ENCODE data around the gene ZNF789. TPM values are rescaled to one million over a fixed set of nuclear protein-coding genes. Genes with fewer than 3 reads are reported as not detected.

ZNF789 gene
- polyA plus RNA-seq (2013, experiment 1 of 2): 9.5 TPM
- polyA plus RNA-seq (2013, experiment 2 of 2): 10.7 TPM

- Histone ChIP-seq H3K36me3 (replicated peaks in 1 of 2; ENCODE audit: control insufficient read depth in 2 of 2, insufficient read depth in 2 of 2, low read length in 2 of 2) (peaks cover 6 to 15% of the 10 kb centered on the region in 2 donors), H3K27me3 (ENCODE audit: control insufficient read depth in 3 of 3, insufficient read depth in 3 of 3, low read depth in 1 of 3, low read length in 3 of 3) (peaks cover 0 to 3% (median 0%) of the 10 kb centered on the region in 3 experiments), H2BK5ac (ENCODE audit: low read length) (no peak within 1 kb of the TSS), H3K27ac (replicated peaks; ENCODE audit: low read length) (peak within 1 kb of the TSS; percentile 66), H3K18ac (ENCODE audit: low read length) (peak within 1 kb of the TSS; percentile 82), H3K14ac (ENCODE audit: low read length) (no peak within 1 kb of the TSS), H2BK12ac (ENCODE audit: low read length) (no peak within 1 kb of the TSS), H2BK120ac (ENCODE audit: low read depth, low read length) (no peak within 1 kb of the TSS), H2AK5ac (ENCODE audit: low read depth, low read length) (no peak within 1 kb of the TSS), H3K9ac (ENCODE audit: low read depth, low read length, poor library complexity) (peak within 1 kb of the TSS; percentile 91), H3K4me3 (ENCODE audit: low read length in 2 of 2) (peak within 1 kb of the TSS; percentile 74 to 95), H3K4me2 (ENCODE audit: insufficient read depth, low read length, poor library complexity, severe bottlenecking) (peak within 1 kb of the TSS; percentile 81), H3K79me1 (ENCODE audit: low read depth, low read length) (no peaks in the 10 kb centered on the region), H3K23ac (ENCODE audit: low read depth, low read length, poor library complexity) (peak within 1 kb of the TSS; percentile 59), H2BK15ac (ENCODE audit: low read length) (no peak within 1 kb of the TSS), H3K4ac (ENCODE audit: low read length) (no peak within 1 kb of the TSS), H4K91ac (ENCODE audit: low read depth, low read length, poor library complexity) (no peak within 1 kb of the TSS), H3K9me3 (replicated peaks in 1 of 2; ENCODE audit: control insufficient read depth in 2 of 2, insufficient read depth in 1 of 2, low read depth in 1 of 2, low read length in 2 of 2) (no peaks in the 10 kb centered on the region), H4K8ac (ENCODE audit: low read depth, low read length) (no peak within 1 kb of the TSS), H2AFZ (ENCODE audit: low read length) (peak within 1 kb of the TSS; percentile 90), H3K4me1 (ENCODE audit: control insufficient read depth in 2 of 2, insufficient read depth in 1 of 2, low read depth in 1 of 2, low read length in 2 of 2) (peaks cover 0 to 2% of the 10 kb centered on the region in 2 donors)
- DNase-seq (ENCODE audit: low spot score): peak; percentile 94
- WGBS, 2 donors (ENCODE audit: extremely low coverage in 2 of 2, insufficient read length in 2 of 2, insufficient replicate concordance in 1 of 2): no CpG with 5 or more reads among the region's 56 CpGs
Observed at GRCh38 chr7:99472561-99473314, at the start of gene ZNF789. Gene ZNF789 (plus strand): TSS chr7:99472890. CDS start chr7:99476457, 3,567 bp downstream.

- H3K27ac ChIP-seq (replicated peaks; ENCODE audit: low read length): no peak overlapping the region
- WGBS, 2 donors (ENCODE audit: extremely low coverage in 2 of 2, insufficient read length in 2 of 2, insufficient replicate concordance in 1 of 2): no CpG with 5 or more reads among the region's 24 CpGs
- H3K79me1 ChIP-seq (ENCODE audit: low read depth, low read length): peaks cover 3% of the 10 kb centered on the region
- no peak for DNase-seq (ENCODE audit: low spot score)
- H3K27me3 ChIP-seq (ENCODE audit: control insufficient read depth in 3 of 3, insufficient read depth in 3 of 3, low read depth in 1 of 3, low read length in 3 of 3): no peaks in the 10 kb centered on the region
- no peak overlapping the region for H2BK15ac ChIP-seq (ENCODE audit: low read length)
- no peak overlapping the region for H2BK5ac ChIP-seq (ENCODE audit: low read length)
- no peak overlapping the region for H2BK12ac ChIP-seq (ENCODE audit: low read length)
- H2AK5ac ChIP-seq (ENCODE audit: low read depth, low read length): no peak overlapping the region
- H2BK120ac ChIP-seq (ENCODE audit: low read depth, low read length): no peak overlapping the region
- no peaks in the 10 kb centered on the region for H3K4me1 ChIP-seq (ENCODE audit: control insufficient read depth in 2 of 2, insufficient read depth in 1 of 2, low read depth in 1 of 2, low read length in 2 of 2)
- H3K4me2 ChIP-seq (ENCODE audit: insufficient read depth, low read length, poor library complexity, severe bottlenecking): no peak overlapping the region
- H3K4ac ChIP-seq (ENCODE audit: low read length): no peak overlapping the region
- no peak overlapping the region for H3K14ac ChIP-seq (ENCODE audit: low read length)
- no peak overlapping the region for H3K23ac ChIP-seq (ENCODE audit: low read depth, low read length, poor library complexity)
- peaks cover 44 to 75% of the 10 kb centered on the region in 2 donors for H3K36me3 ChIP-seq (replicated peaks in 1 of 2; ENCODE audit: control insufficient read depth in 2 of 2, insufficient read depth in 2 of 2, low read length in 2 of 2)
- H2AFZ ChIP-seq (ENCODE audit: low read length): no peak overlapping the region
- no peaks in the 10 kb centered on the region for H3K9me3 ChIP-seq (replicated peaks in 1 of 2; ENCODE audit: control insufficient read depth in 2 of 2, insufficient read depth in 1 of 2, low read depth in 1 of 2, low read length in 2 of 2)
- no peak overlapping the region for H3K4me3 ChIP-seq (ENCODE audit: low read length in 2 of 2)
- H3K9ac ChIP-seq (ENCODE audit: low read depth, low read length, poor library complexity): no peak overlapping the region
- H3K18ac ChIP-seq (ENCODE audit: low read length): no peak overlapping the region
- H4K8ac ChIP-seq (ENCODE audit: low read depth, low read length): no peak overlapping the region
- no peak overlapping the region for H4K91ac ChIP-seq (ENCODE audit: low read depth, low read length, poor library complexity)
Observed at GRCh38 chr7:99424932-99425730, 47.6 kb upstream of the ZNF789 start.

GRCh38 chr7:99428972-99429566, 43.6 kb upstream of the ZNF789 start:
- Histone ChIP-seq H2BK120ac (ENCODE audit: low read depth, low read length) (no peak overlapping the region), H3K9ac (ENCODE audit: low read depth, low read length, poor library complexity) (no peak overlapping the region), H2AFZ (ENCODE audit: low read length) (no peak overlapping the region), H2BK15ac (ENCODE audit: low read length) (no peak overlapping the region), H3K4me3 (ENCODE audit: low read length in 2 of 2) (no peak overlapping the region), H3K4me1 (ENCODE audit: control insufficient read depth in 2 of 2, insufficient read depth in 1 of 2, low read depth in 1 of 2, low read length in 2 of 2) (no peaks in the 10 kb centered on the region), H3K4me2 (ENCODE audit: insufficient read depth, low read length, poor library complexity, severe bottlenecking) (no peak overlapping the region), H3K36me3 (replicated peaks in 1 of 2; ENCODE audit: control insufficient read depth in 2 of 2, insufficient read depth in 2 of 2, low read length in 2 of 2) (peaks cover 50 to 76% of the 10 kb centered on the region in 2 donors), H2BK5ac (ENCODE audit: low read length) (no peak overlapping the region), H2AK5ac (ENCODE audit: low read depth, low read length) (no peak overlapping the region), H4K8ac (ENCODE audit: low read depth, low read length) (peak overlapping the region; percentile 17), H2BK12ac (ENCODE audit: low read length) (no peak overlapping the region), H4K91ac (ENCODE audit: low read depth, low read length, poor library complexity) (no peak overlapping the region), H3K14ac (ENCODE audit: low read length) (no peak overlapping the region), H3K9me3 (replicated peaks in 1 of 2; ENCODE audit: control insufficient read depth in 2 of 2, insufficient read depth in 1 of 2, low read depth in 1 of 2, low read length in 2 of 2) (no peaks in the 10 kb centered on the region), H3K4ac (ENCODE audit: low read length) (no peak overlapping the region), H3K79me1 (ENCODE audit: low read depth, low read length) (peaks cover 4% of the 10 kb centered on the region), H3K18ac (ENCODE audit: low read length) (no peak overlapping the region), H3K27me3 (ENCODE audit: control insufficient read depth in 3 of 3, insufficient read depth in 3 of 3, low read depth in 1 of 3, low read length in 3 of 3) (no peaks in the 10 kb centered on the region), H3K23ac (ENCODE audit: low read depth, low read length, poor library complexity) (no peak overlapping the region), H3K27ac (replicated peaks; ENCODE audit: low read length) (no peak overlapping the region)
- no peak for DNase-seq (ENCODE audit: low spot score)
- WGBS, 2 donors (ENCODE audit: extremely low coverage in 2 of 2, insufficient read length in 2 of 2, insufficient replicate concordance in 1 of 2): no CpG with 5 or more reads among the region's 10 CpGs

- WGBS, 2 donors (ENCODE audit: extremely low coverage in 2 of 2, insufficient read length in 2 of 2, insufficient replicate concordance in 1 of 2): no CpG with 5 or more reads among the region's 8 CpGs
- H2BK5ac ChIP-seq (ENCODE audit: low read length): no peak overlapping the region
- H4K91ac ChIP-seq (ENCODE audit: low read depth, low read length, poor library complexity): no peak overlapping the region
- no peak overlapping the region for H2BK12ac ChIP-seq (ENCODE audit: low read length)
- no peak overlapping the region for H3K23ac ChIP-seq (ENCODE audit: low read depth, low read length, poor library complexity)
- no peak overlapping the region for H3K4me2 ChIP-seq (ENCODE audit: insufficient read depth, low read length, poor library complexity, severe bottlenecking)
- H3K27me3 ChIP-seq (ENCODE audit: control insufficient read depth in 3 of 3, insufficient read depth in 3 of 3, low read depth in 1 of 3, low read length in 3 of 3): no peaks in the 10 kb centered on the region
- no peak overlapping the region for H3K4ac ChIP-seq (ENCODE audit: low read length)
- no peak overlapping the region for H3K9ac ChIP-seq (ENCODE audit: low read depth, low read length, poor library complexity)
- no peak overlapping the region for H2AFZ ChIP-seq (ENCODE audit: low read length)
- H2BK15ac ChIP-seq (ENCODE audit: low read length): no peak overlapping the region
- H3K79me1 ChIP-seq (ENCODE audit: low read depth, low read length): peaks cover 5% of the 10 kb centered on the region
- H3K36me3 ChIP-seq (replicated peaks in 1 of 2; ENCODE audit: control insufficient read depth in 2 of 2, insufficient read depth in 2 of 2, low read length in 2 of 2): peaks cover 48 to 76% of the 10 kb centered on the region in 2 donors
- no peak overlapping the region for H2AK5ac ChIP-seq (ENCODE audit: low read depth, low read length)
- no peak overlapping the region for H2BK120ac ChIP-seq (ENCODE audit: low read depth, low read length)
- H3K4me3 ChIP-seq (ENCODE audit: low read length in 2 of 2): no peak overlapping the region
- H4K8ac ChIP-seq (ENCODE audit: low read depth, low read length): no peak overlapping the region
- H3K18ac ChIP-seq (ENCODE audit: low read length): no peak overlapping the region
- H3K27ac ChIP-seq (replicated peaks; ENCODE audit: low read length): no peak overlapping the region
- no peaks in the 10 kb centered on the region for H3K4me1 ChIP-seq (ENCODE audit: control insufficient read depth in 2 of 2, insufficient read depth in 1 of 2, low read depth in 1 of 2, low read length in 2 of 2)
- H3K14ac ChIP-seq (ENCODE audit: low read length): no peak overlapping the region
- no peak for DNase-seq (ENCODE audit: low spot score)
- H3K9me3 ChIP-seq (replicated peaks in 1 of 2; ENCODE audit: control insufficient read depth in 2 of 2, insufficient read depth in 1 of 2, low read depth in 1 of 2, low read length in 2 of 2): no peaks in the 10 kb centered on the region
Observed at GRCh38 chr7:99429756-99430155, 42.9 kb upstream of the ZNF789 start.
